HG02885 (cell line): ENCODE measurements around the gene DNAJC11.
"Not testable (repeated sequence)": the region's sequence is repeated elsewhere in the genome, so short reads cannot be mapped to it uniquely, and the experiment has no call there.

Experiments
- ATAC-seq: cut with Tn5 transposase; IDR thresholded peaks from one replicate; pipeline ENCODE4 v1.9.1; 2021; ENCODE audit warnings: mild to moderate bottlenecking; ENCODE audit not compliant: unreplicated experiment, poor library complexity

The DNAJC11 gene

GRCh38 chr1:6701437-6702153 is at the start of gene DNAJC11:
TSS of gene DNAJC11 (minus strand) at chr1:6701816. CDS start at chr1:6701800, 16 bp downstream.
- ATAC-seq, result peak; percentile 92

- no peak for ATAC-seq
These were observed 48.9 kb upstream of the DNAJC11 start for GRCh38 chr1:6750490-6750889.

GRCh38 chr1:6747674-6748073 is 46.1 kb upstream of the DNAJC11 start:
- ATAC-seq, result no peak

- no peak for ATAC-seq
These were observed 43.5 kb upstream of the DNAJC11 start for GRCh38 chr1:6745073-6745472.

GRCh38 chr1:6743189-6744101 is 41.8 kb upstream of the DNAJC11 start:
- ATAC-seq, result no peak

GRCh38 chr1:6742676-6743188 is 41.1 kb upstream of the DNAJC11 start:
- ATAC-seq, result not testable (repeated sequence)

- ATAC-seq, result no peak
These were observed 37.5 kb upstream of the DNAJC11 start for GRCh38 chr1:6738987-6739676.

- no peak for ATAC-seq
These were observed 31.3 kb upstream of the DNAJC11 start for GRCh38 chr1:6732942-6733341.

GRCh38 chr1:6731905-6732304 is 30.3 kb upstream of the DNAJC11 start:
- ATAC-seq, result no peak

GRCh38 chr1:6730880-6731279 is 29.3 kb upstream of the DNAJC11 start:
- no peak for ATAC-seq

- no peak for ATAC-seq
These were observed 28.9 kb upstream of the DNAJC11 start for GRCh38 chr1:6730473-6730872.

- ATAC-seq, result no peak
These were observed 25.9 kb upstream of the DNAJC11 start for GRCh38 chr1:6727535-6727934.

- ATAC-seq, result no peak
These were observed 24.6 kb upstream of the DNAJC11 start for GRCh38 chr1:6726253-6726652.

GRCh38 chr1:6724517-6725141 is 23.0 kb upstream of the DNAJC11 start:
- no peak for ATAC-seq

GRCh38 chr1:6723621-6724428 is 22.2 kb upstream of the DNAJC11 start:
- no peak for ATAC-seq

- no peak for ATAC-seq
These were observed 9.6 kb upstream of the DNAJC11 start for GRCh38 chr1:6711174-6711573.

GRCh38 chr1:6704746-6705145 is 3.1 kb upstream of the DNAJC11 start:
- ATAC-seq, result no peak

- no peak for ATAC-seq
These were observed 1.4 kb upstream of the DNAJC11 start for GRCh38 chr1:6703016-6703415.

- ATAC-seq, result no peak
These were observed 671 bp downstream of the DNAJC11 start for GRCh38 chr1:6700853-6701436.
